Measurements from ENCODE around the gene FANCI.

- TF ChIP-seq CTCF (IDR thresholded peaks at IDR 0.05) (no peak), POLR2AphosphoS5 (IDR thresholded peaks at IDR 0.05) (no peak), POLR2A (IDR thresholded peaks at IDR 0.05) (no peak)
These were observed 97.7 kb downstream of the FANCI start for GRCh38 chr15:89341316-89342005.
